HG02840 (cell line): Measurements from ENCODE around the gene CNPY2.
"Not testable (repeated sequence)": the region's sequence is repeated elsewhere in the genome, so short reads cannot be mapped to it uniquely, and the experiment has no call there.

Source experiments
- ATAC-seq: cut with Tn5 transposase; IDR thresholded peaks from one replicate; pipeline ENCODE4 v1.9.1; 2021; ENCODE audit warnings: mild to moderate bottlenecking, moderate library complexity, moderate number of reproducible peaks; ENCODE audit not compliant: unreplicated experiment, low FRiP score

Gene CNPY2

DNA sequence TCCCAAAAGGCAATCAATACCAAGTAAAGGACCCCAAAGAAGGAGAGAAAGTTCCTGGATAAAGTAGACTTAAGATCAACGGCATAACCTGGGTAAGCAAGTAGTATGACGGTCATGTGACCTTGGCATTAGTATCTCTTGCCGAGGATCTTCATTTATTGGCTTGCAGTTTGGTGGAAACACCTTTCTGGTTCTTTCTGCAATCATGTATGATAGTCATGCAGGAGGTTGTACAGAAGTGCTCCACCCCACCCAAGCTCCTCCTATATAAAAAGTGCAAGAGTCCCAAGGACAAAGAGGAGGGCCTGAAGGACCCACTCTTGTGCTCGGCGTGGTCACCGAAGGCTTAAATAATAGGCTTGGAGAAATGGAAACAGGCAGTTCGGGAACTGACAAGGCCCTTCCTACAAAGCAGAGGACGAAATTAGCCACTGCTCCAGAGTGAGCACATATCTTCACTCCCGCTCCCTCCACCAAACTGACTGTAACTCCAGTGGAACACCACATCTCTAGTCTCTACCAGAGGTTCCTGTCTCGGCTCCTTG is 16.4 kb downstream of the CNPY2 start:
- no peak for ATAC-seq

DNA sequence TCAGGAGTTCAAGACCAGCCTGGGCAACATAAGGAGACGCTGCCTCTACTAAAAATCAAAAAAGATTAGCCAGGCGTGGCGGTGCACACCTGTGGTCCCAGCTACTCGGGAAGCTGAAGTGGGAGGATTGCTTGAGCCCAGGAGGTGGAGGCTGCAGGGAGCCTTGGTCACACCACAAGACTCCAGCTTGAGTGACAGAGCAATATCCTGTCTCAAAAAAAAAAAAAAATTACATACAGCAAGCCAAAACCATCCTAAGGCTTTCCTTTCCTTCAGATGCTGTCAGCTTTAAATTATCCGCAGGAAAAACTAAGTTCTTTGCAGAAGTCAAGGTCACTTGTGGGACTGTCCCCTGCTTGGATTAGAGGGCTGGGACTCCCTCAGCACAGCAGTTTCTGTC is 17.0 kb downstream of the CNPY2 start:
- ATAC-seq, result no peak

DNA sequence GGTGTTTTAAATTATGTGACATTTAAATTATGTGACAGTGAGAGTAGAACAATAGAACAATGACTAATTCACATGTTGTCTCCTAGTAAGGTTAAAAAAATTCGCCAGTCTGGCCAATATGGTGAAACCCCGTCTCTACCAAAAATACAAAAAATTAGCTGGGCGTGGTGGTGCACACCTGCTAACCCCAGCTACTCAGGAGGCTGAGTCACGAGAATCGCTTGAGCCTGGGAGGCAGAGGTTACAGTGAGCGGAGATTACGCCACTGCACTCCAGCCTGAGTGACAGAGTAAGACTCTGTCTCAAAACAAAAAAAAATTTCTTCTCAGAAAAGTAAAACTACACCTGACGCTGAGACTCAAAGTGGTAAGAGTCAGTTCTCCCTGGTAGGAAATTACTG is 18.4 kb downstream of the CNPY2 start:
- no peak for ATAC-seq

DNA sequence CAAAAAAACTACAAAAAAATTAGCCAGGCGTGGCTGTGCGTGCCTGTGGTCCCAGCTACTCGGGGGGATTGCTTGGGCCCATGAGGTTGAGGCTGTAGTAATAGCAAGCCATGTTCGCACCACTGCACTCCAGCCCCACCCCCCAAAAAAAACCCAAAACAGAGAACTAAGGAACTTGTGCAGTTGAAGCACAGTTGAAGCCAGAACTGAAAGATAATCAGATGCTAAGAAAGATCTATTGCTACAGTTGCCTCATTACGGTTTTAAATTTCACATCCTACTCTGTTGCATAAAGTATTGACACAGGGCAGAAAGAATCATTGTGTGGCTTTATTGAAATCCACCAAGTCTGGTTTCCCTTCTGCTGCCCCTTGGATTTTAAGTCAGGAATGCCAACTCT is 19.5 kb downstream of the CNPY2 start:
- no peak for ATAC-seq

DNA sequence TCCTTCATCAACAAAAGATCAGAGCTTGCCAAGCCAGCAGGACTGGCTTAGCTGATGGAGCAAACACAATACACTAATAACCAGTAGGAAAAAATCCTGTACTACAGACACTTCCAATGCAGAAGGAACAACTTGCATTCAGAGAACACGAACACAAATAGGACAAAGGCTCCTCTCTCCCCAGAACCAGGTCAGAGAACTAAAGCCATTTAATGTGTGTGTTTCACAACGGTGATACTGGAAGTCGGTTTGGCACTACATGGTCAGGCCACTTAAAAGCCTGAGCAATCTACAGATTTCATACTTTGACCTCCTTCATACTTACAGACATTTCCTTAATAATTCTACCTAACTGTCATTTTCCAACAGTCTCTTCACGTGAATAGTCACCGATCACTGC is 22.0 kb downstream of the CNPY2 start:
- ATAC-seq, result no peak

DNA sequence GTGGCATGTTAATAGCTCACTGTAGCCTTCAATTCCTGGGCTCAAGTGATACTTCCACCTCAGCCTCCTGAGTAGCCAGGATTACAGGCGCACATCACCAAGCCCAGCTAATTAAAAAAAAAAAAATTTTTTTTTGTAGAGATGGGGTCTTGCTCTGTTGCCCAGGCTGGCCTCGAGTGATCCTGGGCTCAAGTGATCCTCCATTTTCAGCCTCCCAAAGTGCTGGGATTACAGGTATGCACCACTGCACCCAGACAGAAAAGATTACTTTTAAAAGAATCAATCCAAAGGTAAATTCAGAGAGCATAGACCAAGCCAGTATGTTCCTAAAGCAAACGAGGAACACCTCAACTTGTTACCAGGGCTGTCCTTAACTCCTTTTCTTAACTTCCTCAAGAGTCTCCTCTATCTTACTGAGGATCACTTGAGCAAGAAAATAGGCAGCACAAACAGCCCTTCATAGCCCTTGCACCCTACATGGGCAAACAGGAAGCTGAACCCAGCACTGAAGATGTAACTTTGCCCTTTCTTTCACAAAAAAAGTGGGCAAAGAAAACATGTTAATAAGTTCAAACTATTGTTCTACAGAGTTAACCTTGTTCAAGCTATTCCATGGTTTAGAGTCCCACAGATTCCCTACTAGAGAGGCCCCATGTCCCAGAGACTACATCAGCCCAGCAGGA is 26.9 kb downstream of the CNPY2 start:
- ATAC-seq, result no peak

DNA sequence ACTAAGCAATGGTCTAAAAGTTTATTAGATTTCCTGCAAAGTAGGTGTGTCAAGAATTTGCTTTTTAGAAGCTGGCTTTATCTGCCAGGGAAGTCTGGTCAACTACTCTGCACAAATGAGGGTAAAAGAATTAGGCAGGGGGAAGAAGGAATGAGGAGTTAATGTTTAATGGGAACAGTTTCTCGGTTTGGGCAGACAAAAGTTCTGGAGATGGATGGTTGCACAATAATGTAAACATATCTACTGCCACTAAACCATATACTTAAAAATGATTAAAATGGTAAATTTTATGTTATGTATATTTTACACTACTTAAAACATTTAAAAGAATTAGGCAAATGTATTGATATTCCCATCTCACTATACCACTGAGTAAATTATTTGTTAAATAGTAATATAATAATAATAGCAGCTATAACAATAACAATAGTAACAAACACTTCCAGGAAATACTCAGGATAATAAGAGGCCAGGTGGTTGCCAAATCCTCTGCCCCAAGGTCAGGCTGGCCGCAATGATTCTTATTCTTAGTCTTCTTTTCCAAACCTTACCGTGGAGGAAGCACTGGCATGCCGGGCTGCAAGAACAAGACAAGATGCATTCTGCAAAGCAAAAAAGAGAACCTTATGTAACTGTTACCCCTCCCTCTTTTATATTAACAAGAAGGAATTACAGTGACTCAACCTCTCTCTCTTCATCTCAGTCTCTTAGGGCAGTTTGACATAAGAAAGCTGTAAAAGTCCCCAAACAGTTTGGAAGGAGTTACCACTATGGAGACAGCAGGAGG is 29.6 kb downstream of the CNPY2 start:
- ATAC-seq, result no peak

DNA sequence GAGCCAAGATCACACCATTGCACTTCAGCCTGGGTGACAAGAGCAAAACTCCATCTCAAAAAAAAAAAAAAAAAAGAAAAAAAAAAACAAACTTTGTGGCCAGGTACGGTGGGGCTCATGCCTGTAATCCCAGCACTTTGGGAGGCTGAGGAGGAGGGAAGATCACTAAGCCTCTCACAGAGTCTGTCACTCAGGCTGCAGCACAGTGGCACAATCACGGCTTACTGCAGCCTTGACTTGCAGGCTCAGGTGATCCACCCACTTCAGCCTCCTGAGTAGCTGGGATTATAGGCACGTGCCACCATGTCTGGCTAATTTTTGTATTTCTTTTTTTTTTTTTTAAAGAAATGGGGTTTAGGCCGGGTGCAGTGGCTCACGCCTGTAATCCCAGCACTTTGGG is 31.5 kb downstream of the CNPY2 start:
- not testable (repeated sequence) for ATAC-seq

DNA sequence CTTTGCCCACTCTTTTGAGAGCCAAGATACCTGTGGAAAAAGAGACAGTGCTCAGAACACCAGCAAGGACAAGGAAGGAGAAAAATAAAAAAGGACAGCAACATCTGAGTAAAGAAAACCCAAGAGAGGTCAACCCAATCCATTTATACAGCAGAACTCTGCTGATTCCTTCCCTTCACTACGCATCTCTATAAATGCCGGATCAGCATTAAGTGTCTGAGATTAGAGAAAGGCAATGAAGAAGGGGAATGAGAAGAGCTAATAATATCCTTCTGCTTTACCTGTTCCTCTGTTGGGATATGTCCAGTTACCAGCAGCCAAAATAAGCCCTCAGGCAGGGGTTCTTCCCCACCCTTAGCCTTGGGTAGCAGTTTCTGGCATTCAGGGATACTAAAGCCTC is 33.2 kb downstream of the CNPY2 start:
- ATAC-seq, result no peak

DNA sequence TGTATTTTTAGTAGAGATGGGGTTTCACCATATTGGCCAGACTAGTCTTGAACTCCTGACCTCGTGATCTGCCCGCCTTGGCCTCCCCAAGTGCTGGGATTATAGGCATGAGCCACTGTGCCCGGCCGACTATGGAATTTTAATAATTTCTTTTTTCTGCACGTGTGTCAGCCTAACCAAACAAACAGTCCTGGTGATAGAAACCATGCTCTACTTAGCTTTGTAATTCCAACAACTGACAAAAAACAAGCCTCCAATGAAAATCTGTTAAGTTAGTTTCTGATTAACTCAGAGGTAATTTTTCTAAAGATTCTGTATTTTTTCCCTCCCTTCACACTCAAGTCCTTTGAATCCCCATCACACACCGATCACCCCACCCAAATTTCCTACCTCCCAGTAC is 33.8 kb downstream of the CNPY2 start:
- no peak for ATAC-seq

DNA sequence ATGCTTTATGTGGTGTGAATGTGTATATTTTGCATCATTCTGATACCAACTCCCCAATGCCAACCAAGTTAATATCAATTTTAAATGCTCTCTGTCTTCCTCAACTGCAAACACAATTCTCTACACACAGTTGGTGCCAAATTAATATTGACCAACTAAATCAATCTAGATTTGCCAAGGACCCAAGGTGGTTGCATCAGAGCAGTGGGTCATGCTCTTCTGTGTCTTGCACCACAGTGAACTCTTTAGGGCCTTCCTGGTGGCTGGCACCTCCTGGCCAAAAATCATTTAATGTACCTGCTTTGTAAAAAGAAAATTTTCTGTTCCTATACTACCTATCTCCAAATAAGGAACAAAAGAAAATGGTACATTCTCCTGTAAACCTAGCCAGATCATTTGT is 34.9 kb downstream of the CNPY2 start:
- ATAC-seq, result no peak

DNA sequence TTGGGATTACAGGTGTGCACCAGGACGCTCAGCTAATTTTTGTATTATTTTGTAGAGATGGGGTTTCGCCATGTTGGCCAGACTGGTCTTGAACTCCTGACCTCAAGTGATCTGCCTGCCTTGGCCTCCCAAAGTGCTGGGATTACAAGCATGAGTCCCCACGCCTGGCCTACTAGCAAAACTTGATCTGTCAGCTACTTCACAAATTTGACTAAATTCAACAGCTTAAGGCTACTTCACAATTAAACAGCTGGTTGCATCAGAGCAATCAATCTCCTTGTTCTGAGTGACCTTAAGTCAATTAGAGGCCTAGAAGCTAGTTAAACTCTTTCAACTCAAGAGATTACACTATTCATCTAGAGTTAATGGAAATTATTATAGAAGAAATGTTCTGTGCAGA is 36.9 kb downstream of the CNPY2 start:
- no peak for ATAC-seq

DNA sequence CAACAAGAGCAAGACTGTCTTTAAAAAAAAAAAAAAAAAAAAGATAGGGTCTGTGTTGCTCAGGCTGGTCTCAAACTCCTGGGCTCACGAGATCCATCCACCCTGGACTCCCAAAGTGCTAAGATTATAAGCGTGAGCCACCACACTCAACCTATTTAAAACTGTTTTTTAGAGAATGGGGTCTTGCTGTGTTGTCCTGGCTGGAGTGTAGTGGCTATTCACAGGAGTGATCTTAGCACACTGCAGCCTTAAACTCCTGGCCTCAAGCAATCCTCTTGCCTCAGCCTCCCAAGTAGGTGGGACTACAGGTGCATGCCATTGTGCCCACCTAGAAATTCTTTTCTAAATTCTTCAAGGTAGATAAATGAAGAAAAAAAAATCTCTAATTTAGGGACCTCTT is 41.5 kb downstream of the CNPY2 start:
- no peak for ATAC-seq

DNA sequence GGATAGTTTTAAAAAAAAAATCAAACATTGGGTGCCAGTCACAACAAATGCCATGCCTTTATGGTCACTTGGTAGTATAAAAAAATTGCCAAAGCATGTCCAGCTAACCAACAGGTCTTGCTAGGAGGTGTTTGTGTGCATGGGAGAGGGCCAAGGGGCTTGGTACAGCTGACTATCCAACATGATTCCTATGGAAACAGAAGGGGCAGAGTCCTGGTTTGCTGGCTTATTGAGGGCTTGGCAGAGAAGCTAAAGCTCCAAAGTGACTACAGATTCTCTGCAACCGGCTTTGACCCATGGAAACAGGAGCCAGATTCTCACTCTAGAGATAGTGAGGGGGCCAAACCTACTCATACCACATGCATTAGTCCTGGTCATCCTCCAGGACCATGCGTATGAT is 43.3 kb downstream of the CNPY2 start:
- ATAC-seq, result not testable (repeated sequence)

DNA sequence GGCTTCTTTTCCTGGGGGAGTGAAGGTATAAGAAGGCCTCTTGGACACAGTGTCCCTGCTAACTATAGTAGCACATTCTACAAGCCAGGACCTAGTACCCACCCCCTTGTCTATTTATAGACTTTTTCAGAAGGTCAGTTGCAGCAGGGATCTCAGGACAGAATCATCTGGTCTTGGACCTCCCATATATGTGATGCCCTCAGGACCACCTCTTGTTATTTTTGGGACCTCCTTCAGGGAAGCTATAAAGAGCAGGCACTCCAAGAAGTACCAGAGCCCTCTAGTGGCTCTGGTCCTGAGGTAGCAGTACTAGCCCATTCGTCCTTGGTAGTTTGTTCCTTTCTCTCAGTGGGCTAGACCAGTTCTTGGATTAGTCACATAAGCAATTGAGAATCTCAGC is 44.8 kb downstream of the CNPY2 start:
- no peak for ATAC-seq

DNA sequence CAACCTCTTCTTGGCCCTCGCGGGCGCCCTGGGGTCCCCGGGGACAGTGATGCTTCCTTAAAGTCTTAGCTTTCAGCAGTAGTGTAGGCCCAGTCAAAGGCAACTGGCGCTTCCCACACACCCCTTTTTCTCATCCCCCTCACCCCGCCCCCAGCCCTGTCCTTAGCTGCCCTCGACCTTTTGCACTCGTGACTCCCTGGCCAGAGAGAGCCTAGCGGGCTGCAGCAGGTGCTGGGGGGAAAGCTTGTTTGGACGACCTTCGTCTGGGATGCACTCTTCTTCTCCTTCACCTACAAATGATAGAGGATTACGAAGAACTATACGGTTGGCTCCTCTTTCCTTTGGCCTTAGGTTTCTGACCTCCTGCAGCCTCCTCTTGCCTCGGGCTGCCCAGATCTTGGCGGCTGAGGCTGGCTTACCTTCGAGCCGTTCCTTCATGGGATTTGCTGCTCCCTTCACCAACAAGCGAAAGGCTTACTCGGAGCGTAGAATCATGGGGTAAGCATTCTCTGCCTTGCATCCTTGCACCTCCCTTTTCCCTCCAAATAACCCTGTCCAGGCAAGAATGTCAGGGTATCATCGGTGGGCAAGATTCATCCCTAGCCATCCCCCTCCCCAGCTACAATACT is 48.2 kb downstream of the CNPY2 start:
- no peak for ATAC-seq

DNA sequence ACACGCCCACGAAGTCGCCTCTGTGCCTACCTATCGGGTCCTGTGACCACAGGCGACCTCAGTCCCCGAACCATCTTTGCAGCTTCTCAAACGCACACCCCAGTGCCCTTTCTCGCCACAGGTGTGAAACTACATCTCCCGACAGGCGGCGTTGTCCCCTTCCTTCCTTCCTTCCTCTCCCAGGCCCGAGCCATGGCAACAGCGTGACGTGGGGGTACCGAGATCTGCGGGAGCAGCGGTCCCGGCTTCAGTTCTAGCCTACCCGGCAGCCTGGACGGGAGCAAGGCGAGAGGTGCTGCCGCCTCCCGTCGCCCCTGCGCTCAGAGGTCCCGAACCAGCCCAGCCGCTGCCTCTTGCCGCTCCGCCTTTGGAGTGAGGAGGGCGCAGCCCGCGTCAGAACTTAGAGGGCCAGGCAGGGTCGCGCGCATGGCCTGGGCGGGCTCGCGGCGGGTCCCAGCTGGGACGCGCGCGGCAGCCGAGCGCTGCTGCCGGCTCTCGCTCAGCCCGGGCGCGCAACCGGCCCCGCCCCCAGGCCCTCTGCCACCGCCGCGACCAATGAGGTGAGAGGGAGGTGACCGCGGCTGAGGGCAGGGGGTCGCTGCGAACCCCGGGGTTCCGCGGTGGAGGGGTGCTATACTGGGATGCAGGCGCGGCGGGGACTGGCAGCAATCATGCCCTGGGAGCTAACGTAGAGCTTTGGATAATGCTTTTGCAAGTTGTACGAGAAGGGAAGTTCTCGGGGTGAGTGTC is 48.9 kb downstream of the CNPY2 start, which contains the start of gene COQ10A:
Gene COQ10A, plus strand, starts transcription at position 250 of the 750 bp plus-strand sequence. Its CDS starts 177 bp downstream, at position 427.
- ATAC-seq, result peak; percentile 90

DNA sequence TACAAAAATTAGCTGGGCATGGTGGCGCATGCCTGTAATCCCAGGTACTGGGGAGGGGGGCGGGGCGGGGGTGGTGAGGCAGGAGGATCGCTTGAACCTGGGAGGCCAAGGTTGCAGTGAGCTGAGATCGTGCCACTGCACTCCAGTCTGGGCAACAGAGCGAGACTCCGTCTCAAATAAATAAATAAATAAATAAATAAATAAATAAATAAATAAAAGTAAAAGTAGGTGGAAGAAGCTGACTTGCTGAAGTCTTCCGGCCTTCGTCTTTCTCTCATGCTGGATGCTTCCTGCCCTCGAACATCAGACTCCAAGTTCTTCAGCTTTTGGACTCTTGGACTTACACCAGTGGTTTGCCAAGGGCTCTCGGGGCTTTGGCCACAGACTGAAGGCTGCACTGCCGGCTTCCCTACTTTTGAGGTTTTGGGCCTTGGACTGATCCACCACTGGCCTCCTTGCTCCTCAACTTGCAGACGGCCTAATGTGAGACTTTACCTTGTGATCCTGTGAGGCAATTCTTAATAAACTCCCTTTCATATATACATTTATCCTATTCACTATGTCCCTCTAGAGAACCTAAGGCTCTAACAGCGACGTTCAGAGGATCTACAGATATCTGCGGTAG is 49.6 kb downstream of the CNPY2 start:
- ATAC-seq, result not testable (repeated sequence)

DNA sequence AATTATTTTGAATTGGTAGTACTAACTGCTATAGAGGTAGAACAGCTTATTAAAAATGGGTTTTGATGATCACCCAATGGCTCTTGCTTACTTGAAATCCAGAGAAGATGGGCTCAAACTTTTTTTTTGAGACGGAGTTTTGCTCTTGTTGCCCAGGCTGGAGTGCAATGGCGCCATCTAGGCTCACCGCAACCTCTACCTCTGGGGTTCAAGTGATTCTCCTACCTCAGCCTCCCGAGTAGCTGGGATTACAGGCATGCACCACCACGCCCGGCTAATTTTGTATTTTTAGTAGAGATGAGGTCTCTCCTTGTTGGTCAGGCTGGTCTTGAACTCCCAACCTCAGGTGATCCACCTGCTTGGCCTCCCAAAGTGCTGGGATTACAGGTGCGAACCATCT is 52.8 kb downstream of the CNPY2 start:
- ATAC-seq, result not testable (repeated sequence)
